Spleen (tissue), 7 donors: ENCODE data around the gene COL23A1.

ENCODE experiments used
- CTCF ChIP-seq, 11 experiments: fragments of 200-600 bp in 7 of 11; fragments of 450-650 bp in 4 of 11; sonication (generic) in 4 of 11; IDR thresholded peaks in 8 of 11; conservative IDR thresholded peaks in 3 of 11; 1 replicate in 7 of 11; 2 replicates in 4 of 11; pipeline versions ENCODE4 v1.4.0 to v1.8.0; 2016 to 2021; ENCODE audit warnings: antibody characterized with exemption in 11 of 11, inconsistent platforms in 4 of 11, mild to moderate bottlenecking in 1 of 11
- POLR2A ChIP-seq, 3 donors: fragments of 450-650 bp; IDR thresholded peaks; one replicate each; pipeline ENCODE4 v1.5.1; 2017; ENCODE audit warnings: antibody characterized with exemption in 3 of 3, mild to moderate bottlenecking in 1 of 3
- donor health status: DM: no; HTN: no; CAD: no; lungs with moderate emphysema.
- donor health status: DM: no; HTN: no; CAD: no.
- donor health status: DM: no; HTN: no; CAD: no.

DNA sequence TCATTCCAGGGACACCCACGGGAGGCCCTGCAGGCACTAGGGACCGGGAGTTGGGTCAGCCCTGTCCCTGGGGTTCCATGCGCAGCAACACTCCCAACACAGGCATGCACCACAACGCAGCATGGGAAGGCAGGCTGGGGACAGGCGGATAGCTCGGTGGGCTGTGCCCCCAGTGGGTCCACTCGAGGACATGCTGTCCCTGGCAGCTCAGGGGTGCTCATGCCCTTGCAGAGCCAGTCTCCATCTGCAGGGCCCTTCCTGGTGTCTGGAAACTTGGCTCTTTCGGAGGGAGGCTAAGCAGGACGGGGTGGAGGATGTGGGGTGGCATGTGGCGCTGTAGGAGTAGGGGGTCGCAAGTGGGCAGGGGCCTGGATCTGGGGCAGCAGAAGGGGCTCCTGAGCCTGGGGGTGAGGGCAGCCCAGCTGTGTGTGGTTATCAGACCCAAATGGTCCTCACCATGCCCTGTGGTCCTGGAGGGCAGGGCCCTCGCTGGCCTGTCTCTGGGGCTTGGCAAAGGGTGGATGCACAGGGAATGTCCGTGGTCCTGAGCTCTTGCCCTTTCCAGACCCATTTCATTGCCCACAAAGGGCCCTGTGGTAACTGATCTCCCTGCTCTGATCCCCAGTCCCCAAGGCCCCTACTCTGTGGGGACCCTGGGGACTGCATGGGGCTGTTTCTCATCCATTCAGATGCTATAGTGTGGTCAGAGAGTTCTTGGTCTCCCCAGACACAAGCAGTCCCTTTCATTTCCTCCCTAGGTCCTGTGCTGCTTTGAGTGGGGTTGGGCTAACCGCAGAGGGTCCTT lies 267.3 kb downstream of the COL23A1 start:
- TF ChIP-seq CTCF (IDR thresholded peaks at IDR 0.05 in 8 of 11, conservative IDR thresholded peaks at IDR 0.05 in 3 of 11) (no peak), POLR2A (IDR thresholded peaks at IDR 0.05) (no peak)
